GM15510 (cell line): ENCODE data around the gene APOC3.

Experiments used
- POLR2A ChIP-seq: IDR thresholded peaks from 3 replicates; pipeline ENCODE4 v1.6.1; 2011; ENCODE audit warnings: borderline replicate concordance; ENCODE audit not compliant: insufficient read length; ENCODE audit errors: extremely low read depth

Gene APOC3

GRCh38 chr11:116821050-116821918, 8.4 kb upstream of the APOC3 start:
- TF ChIP-seq POLR2A = no peak

DNA sequence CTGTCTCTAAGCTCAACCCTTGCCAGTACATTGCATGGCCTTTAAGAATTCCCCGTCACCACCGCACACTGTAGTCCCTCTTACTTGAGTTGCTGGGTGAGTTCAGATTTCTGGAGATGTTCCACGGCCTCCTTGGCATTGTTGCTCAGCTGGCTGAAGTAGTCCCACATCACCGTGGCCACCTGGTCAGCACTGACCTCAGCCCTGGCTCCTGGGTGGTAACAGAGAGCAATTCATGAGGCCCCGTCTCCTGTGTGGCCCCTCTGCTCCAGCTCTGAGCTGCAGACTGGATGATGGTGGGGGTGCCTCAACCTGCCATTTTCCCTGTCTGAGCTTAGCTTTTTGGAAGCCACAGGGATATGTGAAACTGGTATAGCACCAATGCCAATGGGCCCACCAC, 7.1 kb upstream of the APOC3 start:
- TF ChIP-seq POLR2A = no peak

GRCh38 chr11:116823031-116823843, 6.5 kb upstream of the APOC3 start, which contains the start of gene APOA4:
APOA4 (minus strand) TSS chr11:116823304; CDS start chr11:116823191, 113 bp downstream.
- TF ChIP-seq POLR2A = no peak

- TF ChIP-seq POLR2A = no peak
Measured at GRCh38 chr11:116825434-116825833, 4.3 kb upstream of the APOC3 start.

- TF ChIP-seq POLR2A = no peak
Measured at GRCh38 chr11:116825854-116826750, 3.6 kb upstream of the APOC3 start.

DNA sequence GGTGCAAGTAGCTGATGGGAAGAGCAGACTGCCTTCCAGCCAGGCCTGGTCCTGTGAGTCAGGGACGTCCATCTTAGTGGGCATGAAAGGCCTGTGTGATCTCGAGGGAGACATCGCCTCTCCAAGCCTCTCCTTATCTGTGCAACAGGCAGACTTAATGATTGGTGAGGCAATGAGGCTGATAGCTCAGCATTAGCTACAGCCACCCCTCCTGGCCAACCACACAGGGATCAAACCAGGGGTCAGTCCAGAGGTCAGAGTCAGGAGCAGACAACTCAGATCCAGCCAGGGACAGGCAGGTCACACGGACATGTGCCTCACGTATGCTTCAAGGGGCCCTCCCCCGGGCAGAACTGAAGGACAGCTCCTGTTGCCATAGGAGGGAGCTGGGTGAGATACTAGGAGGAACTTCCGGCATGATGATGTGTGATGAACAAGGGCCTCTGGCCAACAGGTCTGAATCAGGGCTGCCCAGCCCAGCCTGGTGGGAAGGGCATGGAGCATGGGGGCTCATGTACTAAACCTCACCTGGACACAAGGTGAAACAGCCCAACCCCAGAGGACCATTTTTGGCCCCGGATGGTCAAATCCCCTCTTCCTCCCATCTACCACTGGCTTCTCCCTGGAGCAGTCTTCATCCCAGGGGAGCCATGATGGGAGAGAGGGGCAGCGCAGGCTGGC, 2.8 kb upstream of the APOC3 start:
- no peak for TF ChIP-seq POLR2A

DNA sequence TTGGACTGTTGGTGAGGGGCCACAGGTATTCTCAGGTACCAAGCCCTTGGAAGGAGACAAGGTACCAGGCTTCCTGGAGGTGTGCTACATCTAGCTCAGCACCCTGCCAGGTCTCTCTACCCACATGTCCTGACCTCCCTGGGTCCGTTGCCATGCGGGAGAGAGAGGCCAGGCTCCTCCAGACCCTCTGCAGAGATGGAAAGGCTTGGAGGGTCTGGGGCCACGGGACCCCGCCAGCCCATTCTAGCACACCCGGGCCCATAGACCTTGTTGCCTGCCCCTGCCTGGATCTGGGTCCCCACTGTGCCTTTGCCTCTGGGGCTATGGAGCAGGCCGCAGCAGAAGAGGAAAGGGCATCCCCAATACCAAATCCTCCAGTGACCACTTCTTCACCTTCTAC, 2.2 kb upstream of the APOC3 start:
- TF ChIP-seq POLR2A = no peak

- TF ChIP-seq POLR2A = no peak
Measured at GRCh38 chr11:116828632-116829524, 829 bp upstream of the APOC3 start.

DNA sequence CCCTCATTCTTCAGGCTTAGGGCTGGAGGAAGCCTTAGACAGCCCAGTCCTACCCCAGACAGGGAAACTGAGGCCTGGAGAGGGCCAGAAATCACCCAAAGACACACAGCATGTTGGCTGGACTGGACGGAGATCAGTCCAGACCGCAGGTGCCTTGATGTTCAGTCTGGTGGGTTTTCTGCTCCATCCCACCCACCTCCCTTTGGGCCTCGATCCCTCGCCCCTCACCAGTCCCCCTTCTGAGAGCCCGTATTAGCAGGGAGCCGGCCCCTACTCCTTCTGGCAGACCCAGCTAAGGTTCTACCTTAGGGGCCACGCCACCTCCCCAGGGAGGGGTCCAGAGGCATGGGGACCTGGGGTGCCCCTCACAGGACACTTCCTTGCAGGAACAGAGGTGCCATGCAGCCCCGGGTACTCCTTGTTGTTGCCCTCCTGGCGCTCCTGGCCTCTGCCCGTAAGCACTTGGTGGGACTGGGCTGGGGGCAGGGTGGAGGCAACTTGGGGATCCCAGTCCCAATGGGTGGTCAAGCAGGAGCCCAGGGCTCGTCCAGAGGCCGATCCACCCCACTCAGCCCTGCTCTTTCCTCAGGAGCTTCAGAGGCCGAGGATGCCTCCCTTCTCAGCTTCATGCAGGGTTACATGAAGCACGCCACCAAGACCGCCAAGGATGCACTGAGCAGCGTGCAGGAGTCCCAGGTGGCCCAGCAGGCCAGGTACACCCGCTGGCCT, 641 bp downstream of the APOC3 start:
- no peak for TF ChIP-seq POLR2A

DNA sequence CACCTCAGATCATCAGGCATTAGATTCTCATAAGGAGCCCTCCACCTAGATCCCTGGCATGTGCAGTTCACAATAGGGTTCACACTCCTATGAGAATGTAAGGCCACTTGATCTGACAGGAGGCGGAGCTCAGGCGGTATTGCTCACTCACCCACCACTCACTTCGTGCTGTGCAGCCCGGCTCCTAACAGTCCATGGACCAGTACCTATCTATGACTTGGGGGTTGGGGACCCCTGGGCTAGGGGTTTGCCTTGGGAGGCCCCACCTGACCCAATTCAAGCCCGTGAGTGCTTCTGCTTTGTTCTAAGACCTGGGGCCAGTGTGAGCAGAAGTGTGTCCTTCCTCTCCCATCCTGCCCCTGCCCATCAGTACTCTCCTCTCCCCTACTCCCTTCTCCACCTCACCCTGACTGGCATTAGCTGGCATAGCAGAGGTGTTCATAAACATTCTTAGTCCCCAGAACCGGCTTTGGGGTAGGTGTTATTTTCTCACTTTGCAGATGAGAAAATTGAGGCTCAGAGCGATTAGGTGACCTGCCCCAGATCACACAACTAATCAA, 2.2 kb downstream of the APOC3 start:
- no peak for TF ChIP-seq POLR2A

DNA sequence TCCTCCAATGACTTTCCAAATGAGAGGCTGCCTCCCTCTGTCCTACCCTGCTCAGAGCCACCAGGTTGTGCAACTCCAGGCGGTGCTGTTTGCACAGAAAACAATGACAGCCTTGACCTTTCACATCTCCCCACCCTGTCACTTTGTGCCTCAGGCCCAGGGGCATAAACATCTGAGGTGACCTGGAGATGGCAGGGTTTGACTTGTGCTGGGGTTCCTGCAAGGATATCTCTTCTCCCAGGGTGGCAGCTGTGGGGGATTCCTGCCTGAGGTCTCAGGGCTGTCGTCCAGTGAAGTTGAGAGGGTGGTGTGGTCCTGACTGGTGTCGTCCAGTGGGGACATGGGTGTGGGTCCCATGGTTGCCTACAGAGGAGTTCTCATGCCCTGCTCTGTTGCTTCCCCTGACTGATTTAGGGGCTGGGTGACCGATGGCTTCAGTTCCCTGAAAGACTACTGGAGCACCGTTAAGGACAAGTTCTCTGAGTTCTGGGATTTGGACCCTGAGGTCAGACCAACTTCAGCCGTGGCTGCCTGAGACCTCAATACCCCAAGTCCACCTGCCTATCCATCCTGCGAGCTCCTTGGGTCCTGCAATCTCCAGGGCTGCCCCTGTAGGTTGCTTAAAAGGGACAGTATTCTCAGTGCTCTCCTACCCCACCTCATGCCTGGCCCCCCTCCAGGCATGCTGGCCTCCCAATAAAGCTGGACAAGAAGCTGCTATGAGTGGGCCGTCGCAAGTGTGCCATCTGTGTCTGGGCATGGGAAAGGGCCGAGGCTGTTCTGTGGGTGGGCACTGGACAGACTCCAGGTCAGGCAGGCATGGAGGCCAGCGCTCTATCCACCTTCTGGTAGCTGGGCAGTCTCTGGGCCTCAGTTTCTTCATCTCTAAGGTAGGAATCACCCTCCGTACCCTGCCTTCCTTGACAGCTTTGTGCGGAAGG, 2.9 kb downstream of the APOC3 start:
- TF ChIP-seq POLR2A = no peak
